ENCODE data around the gene SMG5.
A peak's percentile ranks its signal among the peaks of the same experiment; 100 is the strongest.

Gene SMG5

GRCh38 chr1:156203331-156203730 is 79.3 kb downstream of the SMG5 start:
- Histone ChIP-seq H3K79me2 (ENCODE audit: insufficient read depth, low read length) (peaks cover 41% of the 10 kb centered on the region; the same call in 1 of the 2 replicates), H4K20me1 (ENCODE audit: insufficient read depth, low read length, poor library complexity, severe bottlenecking) (peaks cover 6% of the 10 kb centered on the region), H3K9me2 (replicated peaks; ENCODE audit: low read depth, low read length) (no peaks in the 10 kb centered on the region), H3K9me3 (ENCODE audit: insufficient read depth, low read depth, low read length) (no peaks in the 10 kb centered on the region), H3K27me3 (ENCODE audit: insufficient read depth, low read length, poor library complexity, severe bottlenecking) (no peaks in the 10 kb centered on the region), H3K4me1 (ENCODE audit: insufficient read depth, low read length, poor library complexity, severe bottlenecking) (peaks cover 34% of the 10 kb centered on the region), H2AFZ (ENCODE audit: low read length) (no peak overlapping the region), H3F3A (ENCODE audit: low read depth) (no peaks in the 10 kb centered on the region), H3K4me2 (ENCODE audit: low read depth, low read length, poor library complexity, severe bottlenecking) (peak overlapping the region; percentile 96), H3K36me3 (ENCODE audit: insufficient read depth, low read length) (peaks cover 16% of the 10 kb centered on the region; the same call in 1 of the 2 replicates), H3K4me3 (ENCODE audit: low read length, poor library complexity, severe bottlenecking) (no peak overlapping the region), H3K9ac (ENCODE audit: low read depth, low read length, poor library complexity, severe bottlenecking) (no peak overlapping the region)
- TF ChIP-seq EZH2phosphoT487 (IDR thresholded peaks at IDR 0.05; ENCODE audit: borderline replicate concordance) (no peak), CTCF (conservative IDR thresholded peaks at IDR 0.05; ENCODE audit: low read length) (no peak)

GRCh38 chr1:156200044-156200443 is 82.6 kb downstream of the SMG5 start:
- Histone ChIP-seq H4K20me1 (ENCODE audit: insufficient read depth, low read length, poor library complexity, severe bottlenecking) (peaks cover 9% of the 10 kb centered on the region), H3K9me3 (ENCODE audit: insufficient read depth, low read depth, low read length) (no peaks in the 10 kb centered on the region), H3K4me3 (ENCODE audit: low read length, poor library complexity, severe bottlenecking) (peak overlapping the region; percentile 50), H2AFZ (ENCODE audit: low read length) (no peak overlapping the region), H3K9me2 (replicated peaks; ENCODE audit: low read depth, low read length) (no peaks in the 10 kb centered on the region), H3K27me3 (ENCODE audit: insufficient read depth, low read length, poor library complexity, severe bottlenecking) (no peaks in the 10 kb centered on the region), H3K79me2 (ENCODE audit: insufficient read depth, low read length) (peaks cover 73% of the 10 kb centered on the region), H3K4me1 (ENCODE audit: insufficient read depth, low read length, poor library complexity, severe bottlenecking) (peaks cover 63% of the 10 kb centered on the region), H3F3A (ENCODE audit: low read depth) (no peaks in the 10 kb centered on the region), H3K36me3 (ENCODE audit: insufficient read depth, low read length) (peaks cover 7% of the 10 kb centered on the region; the same call in 1 of the 2 replicates), H3K4me2 (ENCODE audit: low read depth, low read length, poor library complexity, severe bottlenecking) (peak overlapping the region; percentile 96), H3K9ac (ENCODE audit: low read depth, low read length, poor library complexity, severe bottlenecking) (peak overlapping the region; percentile 34)
- no peak for TF ChIP-seq CTCF (conservative IDR thresholded peaks at IDR 0.05; ENCODE audit: low read length)
- no peak for TF ChIP-seq EZH2phosphoT487 (IDR thresholded peaks at IDR 0.05; ENCODE audit: borderline replicate concordance)

Data from Loucy (cell line).